Right lobe of liver (tissue), 6 donors: ENCODE results near the gene GPR84. TPM values are rescaled to one million over a fixed set of nuclear protein-coding genes. Genes with fewer than 3 reads are reported as not detected.

ENCODE experiments used
- ATAC-seq, 4 donors: fragments of 200-7000 bp; cut with Tn5 transposase; one replicate each; pipeline ENCODE4 v1.9.1; 2020; ENCODE audit warnings: mild to moderate bottlenecking in 4 of 4, moderate library complexity in 4 of 4
- DNase-seq, 3 donors: peaks; one replicate each; pipeline ENCODE4 v3.0.0-alpha.2; 2020
- H3K27ac ChIP-seq, 3 donors: fragments of 200-600 bp; one replicate each; pipeline ENCODE4 v1.8.0; 2022
- H3K27me3 ChIP-seq, 2 donors: fragments of 200-600 bp; one replicate each; pipeline ENCODE4 v1.8.0; 2022
- H3K36me3 ChIP-seq, 4 donors: fragments of 200-600 bp; sonication (generic) in 1 of 4; one replicate each; pipeline versions ENCODE4 v1.5.1 to v1.8.0; 2017 to 2022; ENCODE audit warnings: control low read depth in 1 of 4
- H3K4me1 ChIP-seq, 4 donors: fragments of 200-600 bp; sonication (generic) in 1 of 4; one replicate each; pipeline versions ENCODE4 v1.5.1 to v1.8.0; 2017 to 2022; ENCODE audit warnings: control low read depth in 1 of 4
- H3K4me3 ChIP-seq, 3 donors: fragments of 200-600 bp; one replicate each; pipeline ENCODE4 v1.8.0; 2022
- H3K9me3 ChIP-seq, 4 donors: fragments of 200-600 bp; sonication (generic) in 1 of 4; one replicate each; pipeline versions ENCODE4 v1.5.1 to v1.8.0; 2017 to 2022; ENCODE audit warnings: control low read depth in 1 of 4
- POLR2A ChIP-seq: fragments of 450-650 bp; IDR thresholded peaks from one replicate; pipeline ENCODE4 v1.6.1; 2017; ENCODE audit warnings: antibody characterized with exemption, mild to moderate bottlenecking
- WGBS: methylation state at CpG from one replicate; pipeline ENCODE4 v1.1.6; 2018; ENCODE audit warnings: low coverage, low lambda C conversion rate; ENCODE audit not compliant: insufficient coverage; ENCODE audit errors: missing lambda C conversion rate; 5-methylcytosine and 5-hydroxymethylcytosine counted together
- intact Hi-C, 2 donors: fragments of 100-400 bp; cut with DNase I; formaldehyde crosslinking; loops; one replicate each; pipeline versions ENCODE4 v1.11.2 to v1.14.1; 2022
- microRNA counts: library from miRNA; unstranded; fragments of <30 nt; microRNA quantifications from one replicate; lab custom pipeline; 2016
- microRNA-seq, 2 donors: library from miRNA; unstranded; fragments of <30 nt; microRNA quantifications; one replicate each; pipeline ENCODE4, GENCODE V29; 2019 to 2020
- small RNA-seq, 2 experiments: library from RNA; depleted of rRNA; stranded (forward); fragments of <200 nt; gene quantifications; one replicate each; pipeline ENCODE3, GENCODE V24; 2016
- total RNA-seq, 6 experiments: library from RNA; depleted of rRNA in 2 of 6; stranded (reverse); fragments of >200 nt in 2 of 6; fragmentation: NEBNext Ultra II Directional in 3 of 6; extraction: Animal tissue kit (Norgen Biotek cat#: 25700) in 3 of 6; gene quantifications; one replicate each; pipeline versions ENCODE4 v1.1.0 to v1.2.4, GENCODE V29; 2016 to 2023
- TF ChIP-seq, protein P1 (sequence below), 4 donors: fragments of 200-600 bp in 3 of 4; fragments of 450-650 bp in 1 of 4; IDR thresholded peaks; one replicate each; pipeline versions ENCODE4 v1.5.1 to v1.8.0; 2016 to 2022; ENCODE audit warnings: antibody characterized with exemption in 4 of 4, mild to moderate bottlenecking in 2 of 4
- donor health status: DM: no; HTN: yes; CAD: no.
- donor health status: DM: no; HTN: no; CAD: no.
- donor health status: DM: no; HTN: no; CAD: no.
- donor health status: DM: no; HTN: yes; CAD: no.
- donor health status: DM: no; HTN: yes; CAD: no.

GPR84 gene
- total RNA-seq, 6 experiments from 2014 or later, result 0.35 TPM; not detected in 5

GRCh38 chr12:54324617-54325441 is 39.5 kb downstream of the GPR84 start, which contains the start of gene COPZ1:
COPZ1 (plus strand) TSS chr12:54325131; CDS start chr12:54325164, 33 bp downstream.
- under 1% methylated on average over 31 of the region's 34 CpGs for WGBS
- Histone ChIP-seq H3K27me3 (no peaks in the 10 kb centered on the region), H3K36me3 (no peaks in the 10 kb centered on the region), H3K27ac (peak within 1 kb of the TSS; percentile 73 to 81 (median 76)), H3K4me3 (peak within 1 kb of the TSS; percentile 47 to 93 (median 69)), H3K9me3 (no peaks in the 10 kb centered on the region), H3K4me1 (peaks cover 0 to 29% (median 12%) of the 10 kb centered on the region in 4 donors)
- TF ChIP-seq, protein P1, sequence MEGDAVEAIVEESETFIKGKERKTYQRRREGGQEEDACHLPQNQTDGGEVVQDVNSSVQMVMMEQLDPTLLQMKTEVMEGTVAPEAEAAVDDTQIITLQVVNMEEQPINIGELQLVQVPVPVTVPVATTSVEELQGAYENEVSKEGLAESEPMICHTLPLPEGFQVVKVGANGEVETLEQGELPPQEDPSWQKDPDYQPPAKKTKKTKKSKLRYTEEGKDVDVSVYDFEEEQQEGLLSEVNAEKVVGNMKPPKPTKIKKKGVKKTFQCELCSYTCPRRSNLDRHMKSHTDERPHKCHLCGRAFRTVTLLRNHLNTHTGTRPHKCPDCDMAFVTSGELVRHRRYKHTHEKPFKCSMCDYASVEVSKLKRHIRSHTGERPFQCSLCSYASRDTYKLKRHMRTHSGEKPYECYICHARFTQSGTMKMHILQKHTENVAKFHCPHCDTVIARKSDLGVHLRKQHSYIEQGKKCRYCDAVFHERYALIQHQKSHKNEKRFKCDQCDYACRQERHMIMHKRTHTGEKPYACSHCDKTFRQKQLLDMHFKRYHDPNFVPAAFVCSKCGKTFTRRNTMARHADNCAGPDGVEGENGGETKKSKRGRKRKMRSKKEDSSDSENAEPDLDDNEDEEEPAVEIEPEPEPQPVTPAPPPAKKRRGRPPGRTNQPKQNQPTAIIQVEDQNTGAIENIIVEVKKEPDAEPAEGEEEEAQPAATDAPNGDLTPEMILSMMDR (IDR thresholded peaks at IDR 0.05), result peak; percentile 68 to 82 (median 78)
- TF ChIP-seq POLR2A, result peak; percentile 63
- DNase-seq (peak; percentile 91 to 96 (median 94)), ATAC-seq (peak; percentile 95 to 99 (median 97))
- intact Hi-C loops, result no loop called here

GRCh38 chr12:54321363-54321762 is 42.9 kb downstream of the GPR84 start:
- H3K4me1 ChIP-seq, result peaks cover 0 to 7% (median 0%) of the 10 kb centered on the region in 4 donors
- H3K27ac ChIP-seq, result no peak overlapping the region
- intact Hi-C loops, result no loop called here

More at GRCh38 chr12:54321363-54321762, 42.9 kb downstream of the GPR84 start:
- H3K27me3 ChIP-seq, result no peaks in the 10 kb centered on the region
- no peak for ATAC-seq
- H3K36me3 ChIP-seq, result no peaks in the 10 kb centered on the region
- TF ChIP-seq, protein P1 (IDR thresholded peaks at IDR 0.05), result no peak
- no peak for TF ChIP-seq POLR2A
- DNase-seq, result no peak
- WGBS, result 91% methylated on average over 5 of the region's 5 CpGs
- no peak overlapping the region for H3K4me3 ChIP-seq
- H3K9me3 ChIP-seq, result no peaks in the 10 kb centered on the region

MicroRNA genes within 50 kb of the gene (microRNA counts, 767-probe panel; counts per million panel counts)
- microRNA hsa-miR-148b-3p (lab: Ali Mortazavi, UCI), result 10,775 counts per million, percentile 59 among the panel's probes with 10 or more counts

Small RNA genes within 50 kb of the gene (microRNA-seq; reads per million reads assigned to microRNA genes)
- gene MIR148B, result 349 to 394 reads per million in 2 donors

Small RNA genes within 50 kb of the gene (small RNA-seq; reads per million reads assigned to genes)
- 75.8 to 121 reads per million in 2 experiments for gene MIR148B
- gene RN7SL744P, result 0 reads per million in 2 experiments
- 0 reads per million in 2 experiments for gene RNU6-950P

Other genes with a start within 250 kb of the GPR84 start
- gene SMUG1, start 175.5 kb downstream of the GPR84 start, total RNA-seq, result 10 to 100 TPM; 14.1 to 25.5 (median 22.4) TPM
- gene CBX5, start 84.4 kb downstream of the GPR84 start, total RNA-seq, result 10 to 100 TPM; 14.4 to 23.7 (median 20.1) TPM
- 100 to 1,000 TPM in 5 of 6 experiments, 10 to 100 TPM in 1; 87.3 to 211 (median 161) TPM for gene HNRNPA1, start 83.8 kb downstream of the GPR84 start, total RNA-seq
- 1 to 10 TPM in 3 of 6 experiments, under 1 TPM in 3; 0.46 to 2.8 (median 0.99) TPM for gene NFE2, start 63.5 kb downstream of the GPR84 start, total RNA-seq
- gene COPZ1, start 39.4 kb downstream of the GPR84 start, total RNA-seq, result 10 to 100 TPM; 67.3 to 89.2 (median 74.9) TPM
- gene ZNF385A, start 20.2 kb upstream of the GPR84 start, total RNA-seq, result 1 to 10 TPM; 2.4 to 9.3 (median 3.7) TPM
- gene ITGA5, start 54.8 kb upstream of the GPR84 start, total RNA-seq, result 10 to 100 TPM; 31.2 to 75.6 (median 35.5) TPM
- gene GTSF1, start 109.1 kb upstream of the GPR84 start, total RNA-seq, result under 1 TPM in 1 of 6 experiments, not detected in 5; 0.51 TPM
- gene NCKAP1L, start 133.3 kb upstream of the GPR84 start, total RNA-seq, result 10 to 100 TPM in 1 of 6 experiments, 1 to 10 TPM in 5; 6.3 to 17.5 (median 7.8) TPM
- gene PDE1B, start 185.1 kb upstream of the GPR84 start, total RNA-seq, result 1 to 10 TPM in 3 of 6 experiments, under 1 TPM in 3; 0.67 to 1.7 (median 1.0) TPM
- gene PPP1R1A, start 224.2 kb upstream of the GPR84 start, total RNA-seq, result 100 to 1,000 TPM in 2 of 6 experiments, 10 to 100 TPM in 4; 15.6 to 153 (median 54.5) TPM